K562 (cell line): ENCODE data around the gene DLK1.

Source experiments
- CTCF ChIP-seq, 3 experiments: IDR thresholded peaks in 2 of 3; conservative IDR thresholded peaks in 1 of 3; 2 replicates each; pipeline ENCODE4 v1.5.1; 2011 to 2012; ENCODE audit warnings: low read length in 3 of 3, mild to moderate bottlenecking in 3 of 3, control low read depth in 2 of 3, improper control_type of control experiment in 1 of 3, inconsistent platforms in 1 of 3, low read depth in 1 of 3, mixed read lengths in 1 of 3, moderate library complexity in 1 of 3; ENCODE audit not compliant: insufficient read depth in 2 of 3
- EZH2 ChIP-seq: IDR thresholded peaks from 2 replicates; pipeline ENCODE4 v1.6.1; 2012; ENCODE audit warnings: low read depth, mild to moderate bottlenecking, inconsistent platforms, low read length, borderline replicate concordance
- FOS ChIP-seq: IDR thresholded peaks from 3 replicates; pipeline ENCODE4 v1.6.1; 2011; ENCODE audit not compliant: insufficient read length; ENCODE audit errors: extremely low read depth
- FOXK2 ChIP-seq, 2 experiments: fragments of 450-650 bp; IDR thresholded peaks in 1 of 2; conservative IDR thresholded peaks in 1 of 2; 2 replicates each; pipeline ENCODE4 v1.6.1; 2016; ENCODE audit warnings: low read depth in 2 of 2, mild to moderate bottlenecking in 1 of 2
- NFIC ChIP-seq: fragments of 450-650 bp; IDR thresholded peaks from 2 replicates; pipeline ENCODE4 v1.6.1; 2017; ENCODE audit warnings: mild to moderate bottlenecking, inconsistent platforms
- TEAD2 ChIP-seq: fragments of 450-650 bp; IDR thresholded peaks from 2 replicates; pipeline ENCODE4 v1.6.1; 2016; ENCODE audit warnings: missing genetic modification characterization, control low read depth, missing compliant biosample characterization
- TEAD4 ChIP-seq, 2 experiments: sonication (generic) in 1 of 2; formaldehyde crosslinking in 1 of 2; IDR thresholded peaks; 2 replicates each; pipeline versions ENCODE4 v1.6.1 to v1.8.0; 2012 to 2022; ENCODE audit warnings: borderline replicate concordance in 1 of 2, inconsistent platforms in 1 of 2, low read length in 1 of 2, mild to moderate bottlenecking in 1 of 2, missing genetic modification reagents in 1 of 2

DNA sequence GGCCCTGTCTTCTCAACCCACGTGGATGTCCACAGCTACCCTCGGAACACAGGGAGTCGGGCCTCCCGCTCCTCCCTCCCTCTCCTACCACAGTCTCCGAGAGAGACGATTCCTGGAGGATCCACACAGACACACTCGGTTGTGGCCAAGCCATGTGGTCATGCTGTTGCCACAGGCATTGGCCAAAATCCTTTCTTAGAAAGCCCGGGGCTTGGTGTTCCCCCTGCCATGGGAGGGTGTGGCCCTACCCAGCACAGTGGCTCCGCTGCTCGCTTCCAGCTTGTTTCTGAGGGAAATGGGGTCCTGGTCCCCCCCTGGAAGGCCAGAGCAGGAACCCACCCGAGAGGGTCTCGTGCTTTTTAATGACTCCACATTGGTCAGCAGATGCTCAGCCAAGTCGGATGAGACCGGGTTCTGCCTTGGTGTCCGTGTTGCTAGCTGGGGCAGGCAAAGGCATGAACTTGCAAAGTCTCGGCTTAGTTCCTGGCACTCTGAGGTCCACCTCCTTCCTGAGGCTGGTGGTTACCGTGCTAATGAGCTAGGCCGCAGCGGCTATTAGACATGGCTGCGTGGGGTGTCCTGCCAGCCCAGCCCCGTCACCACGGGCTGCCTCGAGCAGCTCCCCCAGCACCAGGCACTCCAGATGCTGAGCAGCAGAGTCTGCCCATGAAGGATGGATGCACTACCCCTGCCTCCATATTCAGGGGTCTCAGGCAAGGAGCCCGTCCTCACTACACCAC, 52.4 kb downstream of the DLK1 start:
- no peak for TF ChIP-seq TEAD2 (tag)
- TF ChIP-seq FOXK2 (conservative IDR thresholded peaks at IDR 0.05 in 1 of 2, IDR thresholded peaks at IDR 0.05 in 1 of 2; ENCODE audit: low read depth in 2 of 2) = no peak
- TF ChIP-seq FOS = no peak
- no peak for TF ChIP-seq TEAD4 (IDR thresholded peaks at IDR 0.05; ENCODE audit: low read length)
- no peak for TF ChIP-seq TEAD4 (CRISPR knock-in tag; IDR thresholded peaks at IDR 0.05; ENCODE audit: borderline replicate concordance)
- no peak for TF ChIP-seq NFIC
- TF ChIP-seq EZH2 = no peak
- no peak for TF ChIP-seq CTCF (IDR thresholded peaks at IDR 0.05 in 2 of 3, conservative IDR thresholded peaks at IDR 0.05 in 1 of 3; ENCODE audit: insufficient read depth in 2 of 3, low read depth in 1 of 3, low read length in 3 of 3)
